Osteoblast (primary cell): ENCODE measurements around the gene ESPNL. TPM values are rescaled to one million over a fixed set of nuclear protein-coding genes. Genes with fewer than 3 reads are reported as not detected.

Experiments used
- DNase-seq: peaks from one replicate; pipeline ENCODE4 v3.0.0; 2011; ENCODE audit warnings: low spot score, mixed read lengths; ENCODE audit not compliant: insufficient read length; ENCODE audit errors: missing footprints
- H2AFZ ChIP-seq: 2 replicates; pipeline ENCODE4 v1.6.0; 2011; ENCODE audit warnings: mild to moderate bottlenecking, low read length
- H3K27ac ChIP-seq: 2 replicates; pipeline ENCODE4 v1.5.1; 2011; ENCODE audit warnings: mild to moderate bottlenecking, low read depth, low read length, moderate library complexity
- H3K27me3 ChIP-seq: 2 replicates; pipeline ENCODE4 v1.6.0; 2012; ENCODE audit warnings: mild to moderate bottlenecking, control low read depth, inconsistent platforms, low read length, moderate library complexity; ENCODE audit not compliant: insufficient read depth
- H3K36me3 ChIP-seq: 2 replicates; pipeline ENCODE4 v1.5.1; 2011; ENCODE audit warnings: mild to moderate bottlenecking, low read length, control low read depth, moderate library complexity; ENCODE audit not compliant: insufficient read depth
- H3K4me1 ChIP-seq: 2 replicates; pipeline ENCODE4 v1.5.1; 2011; ENCODE audit warnings: mild to moderate bottlenecking, low read length, control low read depth, moderate library complexity; ENCODE audit not compliant: insufficient read depth
- H3K4me2 ChIP-seq: 2 replicates; pipeline ENCODE4 v1.6.0; 2011; ENCODE audit warnings: mild to moderate bottlenecking, low read length; ENCODE audit not compliant: insufficient read depth
- H3K4me3 ChIP-seq: fragments of 200-600 bp; sonication (generic); 3 replicates; pipeline ENCODE4 v1.5.1; 2012; ENCODE audit warnings: mild to moderate bottlenecking, low read length, inconsistent platforms; ENCODE audit not compliant: insufficient read depth
- H3K79me2 ChIP-seq: 2 replicates; pipeline ENCODE4 v1.6.0; 2012; ENCODE audit warnings: mild to moderate bottlenecking, low read length, control low read depth, inconsistent platforms; ENCODE audit not compliant: insufficient read depth
- H3K9me3 ChIP-seq: 2 replicates; pipeline ENCODE4 v1.5.1; 2011; ENCODE audit warnings: low read depth, low read length, control low read depth
- H4K20me1 ChIP-seq: 2 replicates; pipeline ENCODE4 v1.6.0; 2012; ENCODE audit warnings: mild to moderate bottlenecking, low read length, control low read depth; ENCODE audit not compliant: insufficient read depth
- total RNA-seq: library from RNA; depleted of rRNA; stranded (reverse); fragments of >200 nt; gene quantifications from 2 replicates; pipeline ENCODE4 v1.2.3, GENCODE V29; 2012
- TF ChIP-seq, protein P1 (sequence below): IDR thresholded peaks from 2 replicates; pipeline ENCODE4 v1.5.1; 2011; ENCODE audit warnings: mild to moderate bottlenecking, low read depth, low read length, moderate library complexity; ENCODE audit errors: extremely low read depth

The ESPNL gene
- total RNA-seq, 1 donor, result 9.8 TPM

- TF ChIP-seq, protein P1, sequence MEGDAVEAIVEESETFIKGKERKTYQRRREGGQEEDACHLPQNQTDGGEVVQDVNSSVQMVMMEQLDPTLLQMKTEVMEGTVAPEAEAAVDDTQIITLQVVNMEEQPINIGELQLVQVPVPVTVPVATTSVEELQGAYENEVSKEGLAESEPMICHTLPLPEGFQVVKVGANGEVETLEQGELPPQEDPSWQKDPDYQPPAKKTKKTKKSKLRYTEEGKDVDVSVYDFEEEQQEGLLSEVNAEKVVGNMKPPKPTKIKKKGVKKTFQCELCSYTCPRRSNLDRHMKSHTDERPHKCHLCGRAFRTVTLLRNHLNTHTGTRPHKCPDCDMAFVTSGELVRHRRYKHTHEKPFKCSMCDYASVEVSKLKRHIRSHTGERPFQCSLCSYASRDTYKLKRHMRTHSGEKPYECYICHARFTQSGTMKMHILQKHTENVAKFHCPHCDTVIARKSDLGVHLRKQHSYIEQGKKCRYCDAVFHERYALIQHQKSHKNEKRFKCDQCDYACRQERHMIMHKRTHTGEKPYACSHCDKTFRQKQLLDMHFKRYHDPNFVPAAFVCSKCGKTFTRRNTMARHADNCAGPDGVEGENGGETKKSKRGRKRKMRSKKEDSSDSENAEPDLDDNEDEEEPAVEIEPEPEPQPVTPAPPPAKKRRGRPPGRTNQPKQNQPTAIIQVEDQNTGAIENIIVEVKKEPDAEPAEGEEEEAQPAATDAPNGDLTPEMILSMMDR, result no peak
- no peaks in the 10 kb centered on the region for H3K36me3 ChIP-seq
- no peaks in the 10 kb centered on the region for H3K9me3 ChIP-seq
- no peaks in the 10 kb centered on the region for H3K4me1 ChIP-seq
- peak overlapping the region; percentile 39 for H3K4me2 ChIP-seq
- H3K4me3 ChIP-seq, result no peak overlapping the region
- no peak overlapping the region for H3K27ac ChIP-seq
- peaks cover 1% of the 10 kb centered on the region for H3K27me3 ChIP-seq
- no peaks in the 10 kb centered on the region for H4K20me1 ChIP-seq
- H2AFZ ChIP-seq, result no peak overlapping the region
- H3K79me2 ChIP-seq, result no peaks in the 10 kb centered on the region
- peak; percentile 83 for DNase-seq
These were observed 57.9 kb downstream of the ESPNL start for GRCh38 chr2:238158018-238158508.

GRCh38 chr2:238158509-238159070, 58.5 kb downstream of the ESPNL start, which contains the start of gene ERFE:
Gene ERFE, plus strand, starts transcription at chr2:238158970. Its CDS starts 38 bp downstream, at chr2:238159008.
- H3K27me3 ChIP-seq, result peaks cover 6% of the 10 kb centered on the region
- peak; percentile 98 for DNase-seq
- peak within 1 kb of the TSS; percentile 78 for H3K4me2 ChIP-seq
- peaks cover 4% of the 10 kb centered on the region for H3K4me1 ChIP-seq
- peak within 1 kb of the TSS; percentile 58 for H3K4me3 ChIP-seq
- H3K36me3 ChIP-seq, result no peaks in the 10 kb centered on the region
- H3K9me3 ChIP-seq, result no peaks in the 10 kb centered on the region
- TF ChIP-seq, protein P1, result no peak
- H3K27ac ChIP-seq, result no peak within 1 kb of the TSS
- H4K20me1 ChIP-seq, result no peaks in the 10 kb centered on the region
- H2AFZ ChIP-seq, result peak within 1 kb of the TSS; percentile 41
- H3K79me2 ChIP-seq, result no peaks in the 10 kb centered on the region

DNA sequence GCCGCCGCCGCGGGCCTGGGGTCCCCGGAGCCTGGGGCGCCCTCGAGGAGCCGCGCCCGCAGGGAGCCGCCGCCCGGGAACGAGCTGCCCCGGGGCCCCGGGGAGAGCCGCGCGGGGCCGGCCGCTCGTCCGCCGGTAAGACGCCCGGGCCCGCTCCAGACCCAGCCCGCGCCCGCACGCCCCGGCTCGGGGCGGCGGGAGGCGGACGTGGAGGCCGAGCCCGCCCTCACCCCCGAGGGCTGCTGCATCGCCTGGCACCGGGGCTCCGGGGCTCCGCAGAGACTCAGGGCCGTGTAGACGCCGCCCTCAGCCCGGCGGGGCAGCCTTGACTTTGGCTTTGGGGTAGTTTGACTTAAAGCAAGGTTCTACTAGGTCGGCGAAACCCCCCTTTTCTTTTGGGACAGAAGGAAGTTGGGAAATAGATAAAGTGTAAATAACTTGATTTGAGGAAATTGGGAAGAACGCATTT, 59.0 kb downstream of the ESPNL start:
- H3K4me1 ChIP-seq, result peaks cover 4% of the 10 kb centered on the region
- H3K36me3 ChIP-seq, result no peaks in the 10 kb centered on the region
- H3K27ac ChIP-seq, result no peak overlapping the region
- DNase-seq, result peak; percentile 92
- no peaks in the 10 kb centered on the region for H4K20me1 ChIP-seq
- peak overlapping the region; percentile 58 for H3K4me3 ChIP-seq
- TF ChIP-seq, protein P1, result no peak
- H3K4me2 ChIP-seq, result peak overlapping the region; percentile 78
- no peaks in the 10 kb centered on the region for H3K9me3 ChIP-seq
- peak overlapping the region; percentile 41 for H2AFZ ChIP-seq
- no peaks in the 10 kb centered on the region for H3K79me2 ChIP-seq
- H3K27me3 ChIP-seq, result peaks cover 6% of the 10 kb centered on the region

GRCh38 chr2:238159661-238160205, 59.6 kb downstream of the ESPNL start:
- no peaks in the 10 kb centered on the region for H3K9me3 ChIP-seq
- H3K4me1 ChIP-seq, result peaks cover 4% of the 10 kb centered on the region
- H3K79me2 ChIP-seq, result no peaks in the 10 kb centered on the region
- peak overlapping the region; percentile 78 for H3K4me2 ChIP-seq
- no peaks in the 10 kb centered on the region for H3K36me3 ChIP-seq
- peak; percentile 60 for DNase-seq
- TF ChIP-seq, protein P1, result no peak
- H2AFZ ChIP-seq, result no peak overlapping the region
- H3K4me3 ChIP-seq, result peak overlapping the region; percentile 58
- H3K27me3 ChIP-seq, result peaks cover 6% of the 10 kb centered on the region
- no peaks in the 10 kb centered on the region for H4K20me1 ChIP-seq
- H3K27ac ChIP-seq, result no peak overlapping the region
